Transverse colon (tissue), 4 donors: ENCODE results near the gene FAR2.

Experiments used
- EP300 ChIP-seq: sonication (generic); formaldehyde crosslinking; IDR thresholded peaks from one replicate; pipeline ENCODE4 v1.6.1; 2017; ENCODE audit warnings: antibody characterized with exemption, low read depth
- POLR2A ChIP-seq: fragments of 450-650 bp; IDR thresholded peaks from one replicate; pipeline ENCODE4 v1.6.1; 2016; ENCODE audit warnings: antibody characterized with exemption, mild to moderate bottlenecking, moderate library complexity
- POLR2AphosphoS5 ChIP-seq, 3 donors: sonication (generic); formaldehyde crosslinking; IDR thresholded peaks; one replicate each; pipeline ENCODE4 v1.6.1; 2016; ENCODE audit warnings: antibody characterized with exemption in 3 of 3
- TF ChIP-seq, protein P1 (sequence below), 5 experiments: fragments of 200-600 bp in 3 of 5; fragments of 450-650 bp in 2 of 5; sonication (generic) in 3 of 5; IDR thresholded peaks; 1 replicate in 2 of 5; 2 replicates in 3 of 5; pipeline ENCODE4 v1.5.1; 2016 to 2017; ENCODE audit warnings: antibody characterized with exemption in 5 of 5, inconsistent platforms in 3 of 5, mild to moderate bottlenecking in 2 of 5, moderate library complexity in 1 of 5

DNA sequence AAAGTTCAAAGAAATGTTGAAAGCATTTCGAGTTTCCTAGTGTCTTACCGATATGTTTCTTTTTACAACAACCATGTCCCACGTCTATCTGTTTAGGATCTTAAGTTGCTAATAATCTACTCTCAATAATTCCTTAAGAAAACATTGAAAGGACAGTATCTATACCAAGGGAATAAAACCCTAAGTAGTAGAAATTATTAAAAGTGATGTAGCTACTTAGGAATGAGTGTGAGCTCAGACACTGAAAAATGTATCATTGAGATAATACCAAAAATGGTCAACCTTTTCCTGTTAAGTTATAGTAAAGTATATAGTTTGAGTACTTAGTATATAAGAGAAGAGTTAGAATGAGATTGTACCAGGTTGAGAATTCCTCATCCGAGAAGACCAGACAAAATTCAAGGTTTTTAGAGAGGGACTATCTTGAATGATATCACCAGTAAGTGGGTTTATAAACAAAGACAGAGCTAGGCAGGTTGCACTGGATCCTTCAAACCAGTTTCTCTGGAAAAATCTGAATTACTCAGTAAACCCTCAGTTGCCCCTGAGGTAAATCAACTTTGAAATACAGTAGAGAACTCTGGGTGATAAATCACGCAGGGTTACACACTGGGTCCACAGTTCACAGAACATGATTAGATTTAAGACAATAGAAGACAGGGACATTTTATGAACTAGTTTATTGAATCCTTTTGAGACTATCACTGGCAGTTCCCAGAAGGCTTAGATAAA is 135.1 kb downstream of the FAR2 start:
- TF ChIP-seq, protein P1, sequence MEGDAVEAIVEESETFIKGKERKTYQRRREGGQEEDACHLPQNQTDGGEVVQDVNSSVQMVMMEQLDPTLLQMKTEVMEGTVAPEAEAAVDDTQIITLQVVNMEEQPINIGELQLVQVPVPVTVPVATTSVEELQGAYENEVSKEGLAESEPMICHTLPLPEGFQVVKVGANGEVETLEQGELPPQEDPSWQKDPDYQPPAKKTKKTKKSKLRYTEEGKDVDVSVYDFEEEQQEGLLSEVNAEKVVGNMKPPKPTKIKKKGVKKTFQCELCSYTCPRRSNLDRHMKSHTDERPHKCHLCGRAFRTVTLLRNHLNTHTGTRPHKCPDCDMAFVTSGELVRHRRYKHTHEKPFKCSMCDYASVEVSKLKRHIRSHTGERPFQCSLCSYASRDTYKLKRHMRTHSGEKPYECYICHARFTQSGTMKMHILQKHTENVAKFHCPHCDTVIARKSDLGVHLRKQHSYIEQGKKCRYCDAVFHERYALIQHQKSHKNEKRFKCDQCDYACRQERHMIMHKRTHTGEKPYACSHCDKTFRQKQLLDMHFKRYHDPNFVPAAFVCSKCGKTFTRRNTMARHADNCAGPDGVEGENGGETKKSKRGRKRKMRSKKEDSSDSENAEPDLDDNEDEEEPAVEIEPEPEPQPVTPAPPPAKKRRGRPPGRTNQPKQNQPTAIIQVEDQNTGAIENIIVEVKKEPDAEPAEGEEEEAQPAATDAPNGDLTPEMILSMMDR (IDR thresholded peaks at IDR 0.05): no peak
- TF ChIP-seq POLR2AphosphoS5 (IDR thresholded peaks at IDR 0.05): no peak
- TF ChIP-seq POLR2A: no peak
- TF ChIP-seq EP300: no peak
